SIG-M5 treated with dmso at 0.1 percent for 504 hours (cell line): Measurements from ENCODE around the gene WDR47.
"Not testable (repeated sequence)": the region's sequence is repeated elsewhere in the genome, so short reads cannot be mapped to it uniquely, and the experiment has no call there.

Source experiments
- DNase-seq: peaks from one replicate; lab custom pipeline; 2025; ENCODE audit not compliant: unreplicated experiment; lab: John Stamatoyannopoulos, UW

The WDR47 gene

GRCh38 chr1:108963052-108963686 lies 78.7 kb downstream of the WDR47 start, which contains the start of gene CLCC1:
CLCC1 (minus strand) TSS chr1:108963484; CDS start chr1:108950437, 13,047 bp downstream.
- DNase-seq, result peak; percentile 92

DNA sequence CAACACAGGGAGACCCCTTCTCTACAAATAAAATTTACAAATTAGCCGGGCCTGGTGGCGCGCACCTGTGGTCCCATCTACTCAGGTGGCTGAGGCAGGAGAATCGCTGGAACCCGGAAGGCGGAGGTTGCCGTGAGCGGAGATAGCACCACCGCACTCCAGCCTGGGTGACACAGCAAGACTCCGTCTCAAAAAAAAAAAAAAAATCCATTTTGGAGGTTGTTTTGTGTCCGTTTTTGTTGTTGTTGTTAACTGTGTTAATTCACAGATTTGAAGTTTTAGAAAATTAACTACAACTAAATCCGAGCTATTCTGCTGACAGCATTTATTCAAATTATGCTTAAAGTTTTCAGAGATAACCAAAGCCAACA lies 79.2 kb downstream of the WDR47 start:
- no peak for DNase-seq

GRCh38 chr1:108961752-108962486 lies 80.0 kb downstream of the WDR47 start:
- no peak for DNase-seq

DNA sequence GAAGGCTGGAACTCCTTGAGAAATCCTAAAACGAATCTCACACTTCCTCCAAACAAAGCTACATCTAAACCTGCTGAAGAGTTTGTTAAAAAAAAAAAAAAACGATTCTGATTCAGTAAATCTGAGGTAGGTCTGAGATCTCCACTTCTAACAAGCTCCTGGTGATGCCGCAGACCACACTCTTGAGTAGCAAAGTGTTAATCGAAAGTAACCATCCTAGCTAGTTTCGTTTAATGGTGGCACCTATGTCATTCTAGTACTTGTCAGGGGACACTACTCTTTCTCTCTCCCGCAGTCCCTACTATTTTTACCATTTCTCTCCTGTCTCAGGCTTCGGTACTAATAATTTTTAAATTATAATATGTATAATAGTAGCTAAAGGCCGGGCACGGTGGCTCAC lies 80.7 kb downstream of the WDR47 start:
- no peak for DNase-seq

DNA sequence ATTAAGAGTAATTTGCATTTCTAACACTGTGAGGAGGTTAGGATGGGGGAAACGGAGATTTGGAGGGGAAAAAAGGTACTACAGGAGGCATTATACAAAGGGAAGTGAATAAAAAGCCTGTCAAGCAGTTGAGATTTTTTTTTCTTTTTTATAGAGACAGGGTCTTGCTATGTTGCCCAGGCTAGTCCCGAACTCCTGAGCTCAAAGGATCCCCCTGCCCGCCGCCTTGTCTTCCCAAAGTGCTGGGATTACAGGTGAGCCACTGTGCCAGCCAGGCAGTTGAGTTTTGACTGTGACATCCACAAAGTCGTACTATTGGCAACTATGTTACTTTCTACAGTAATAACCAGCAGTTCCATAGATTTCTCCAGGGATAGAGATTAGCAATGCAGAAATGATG lies 81.2 kb downstream of the WDR47 start:
- DNase-seq, result no peak

- no peak for DNase-seq
These were observed 84.0 kb downstream of the WDR47 start for GRCh38 chr1:108957888-108958287.

DNA sequence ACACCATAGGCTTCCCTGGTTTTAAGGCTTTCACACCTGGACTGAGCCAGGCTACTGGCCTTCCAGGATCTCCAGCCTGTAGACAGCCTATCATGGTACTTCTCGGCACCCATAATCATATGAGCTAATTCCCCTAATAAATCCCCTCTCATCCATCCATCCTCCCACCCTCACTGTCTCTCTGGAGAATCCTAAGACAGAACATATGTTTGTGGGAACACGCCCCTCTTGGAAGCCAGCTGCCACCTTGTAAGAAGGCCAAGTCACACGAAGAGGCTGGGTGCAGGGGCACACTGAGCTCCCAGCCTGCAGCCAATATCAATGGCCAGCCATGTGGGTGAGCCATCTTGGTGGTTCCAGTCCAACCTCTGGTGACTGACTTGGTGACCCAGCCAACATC lies 86.0 kb downstream of the WDR47 start:
- no peak for DNase-seq

- DNase-seq, result no peak
These were observed 86.8 kb downstream of the WDR47 start for GRCh38 chr1:108955111-108955510.

GRCh38 chr1:108953452-108953851 lies 88.5 kb downstream of the WDR47 start:
- no peak for DNase-seq

GRCh38 chr1:108951242-108951641 lies 90.7 kb downstream of the WDR47 start:
- DNase-seq, result no peak

GRCh38 chr1:108949044-108949443 lies 92.9 kb downstream of the WDR47 start:
- no peak for DNase-seq

- DNase-seq, result no peak
These were observed 93.9 kb downstream of the WDR47 start for GRCh38 chr1:108947871-108948525.

DNA sequence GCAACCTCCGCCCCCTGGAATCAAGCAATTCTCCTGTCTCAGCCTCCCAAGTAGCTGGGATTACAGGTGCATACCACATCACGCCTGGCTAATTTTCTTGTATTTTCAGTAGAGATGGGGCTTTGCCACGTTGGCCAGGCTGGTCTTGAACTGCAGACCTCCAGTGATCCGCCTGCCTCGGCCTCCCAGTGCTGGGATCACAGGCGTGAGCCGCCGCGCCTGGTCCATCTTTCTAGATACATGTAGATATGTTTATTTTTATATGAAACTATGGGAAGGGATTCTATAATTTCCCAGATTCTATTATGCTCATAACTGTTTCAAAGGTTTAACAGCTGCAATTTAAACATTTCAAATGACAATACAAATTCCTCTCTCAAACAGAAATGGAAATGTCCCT lies 105.7 kb downstream of the WDR47 start:
- no peak for DNase-seq

GRCh38 chr1:108933944-108934343 lies 108.0 kb downstream of the WDR47 start:
- no peak for DNase-seq

- DNase-seq, result not testable (repeated sequence)
These were observed 114.3 kb downstream of the WDR47 start for GRCh38 chr1:108927565-108927964.

- DNase-seq, result no peak
These were observed 116.0 kb downstream of the WDR47 start for GRCh38 chr1:108925920-108926319.
